IMR-90 (cell line): ENCODE results near the gene TRPV4. TPM values are rescaled to one million over a fixed set of nuclear protein-coding genes. Genes with fewer than 3 reads are reported as not detected.
A peak's percentile ranks its signal among the peaks of the same experiment; 100 is the strongest.

Experiments
- ATAC-seq: fragments of 200-7000 bp; cut with Tn5 transposase; 2 replicates; pipeline ENCODE4 v1.9.1; 2020; ENCODE audit warnings: low read depth, mild to moderate bottlenecking, moderate library complexity
- BruUV-seq: library from RNA; stranded (reverse); fragments of 400-500 nt; replicated peaks from 2 replicates; lab custom pipeline; 2021; lab: Mats Ljungman, UMichigan
- CTCF ChIA-PET: fragments of 300-600 bp; formaldehyde crosslinking; extraction: SDS; loops from one replicate; lab custom pipeline; 2021; ENCODE audit warnings: antibody characterized with exemption; lab: Yijun Ruan, JAX
- POLR2A ChIA-PET: fragments of 300-600 bp; sonication (Branson Sonifier 250); formaldehyde crosslinking; loops from one replicate; lab custom pipeline; 2022; ENCODE audit warnings: antibody characterized with exemption; ENCODE audit not compliant: unreplicated experiment; lab: Charles Lee
- DNase-seq: peaks from one replicate; pipeline ENCODE4 v3.0.0; 2013
- H2AFZ ChIP-seq: replicated peaks from 2 replicates; pipeline ENCODE3; 2013; ENCODE audit warnings: low read length, mild to moderate bottlenecking; ENCODE audit not compliant: poor library complexity
- H2AK5ac ChIP-seq: 2 replicates; pipeline ENCODE4 v1.6.1; 2013; ENCODE audit warnings: low read depth, low read length, inconsistent platforms
- H2AK9ac ChIP-seq: replicated peaks from 2 replicates; pipeline ENCODE3; 2013; ENCODE audit warnings: mild to moderate bottlenecking, low read depth, low read length, moderate library complexity; ENCODE audit not compliant: poor library complexity
- H2BK120ac ChIP-seq: 2 replicates; pipeline ENCODE4 v1.6.1; 2013; ENCODE audit warnings: low read depth, low read length, inconsistent platforms
- H2BK15ac ChIP-seq: 3 replicates; pipeline ENCODE4 v1.6.1; 2013; ENCODE audit warnings: low read depth, low read length, inconsistent platforms
- H2BK20ac ChIP-seq: 2 replicates; pipeline ENCODE4 v1.6.1; 2013; ENCODE audit warnings: low read depth, mild to moderate bottlenecking, inconsistent platforms, low read length, moderate library complexity
- H2BK5ac ChIP-seq: 2 replicates; pipeline ENCODE4 v1.6.1; 2013; ENCODE audit warnings: mild to moderate bottlenecking, low read depth, low read length, inconsistent platforms; ENCODE audit not compliant: poor library complexity, severe bottlenecking
- H3K14ac ChIP-seq: replicated peaks from 2 replicates; pipeline ENCODE4 v1.6.1; 2013; ENCODE audit warnings: low read depth, low read length, inconsistent platforms
- H3K18ac ChIP-seq: 2 replicates; pipeline ENCODE4 v1.6.1; 2013; ENCODE audit warnings: low read depth, low read length, control low read depth
- H3K23ac ChIP-seq: 2 replicates; pipeline ENCODE4 v1.6.1; 2013; ENCODE audit warnings: low read depth, low read length, inconsistent platforms
- H3K27ac ChIP-seq: 2 replicates; pipeline ENCODE4 v1.5.1; 2013; ENCODE audit warnings: mild to moderate bottlenecking, control low read depth, low read length; ENCODE audit not compliant: insufficient read depth
- H3K27me3 ChIP-seq: 2 replicates; pipeline ENCODE4 v1.6.1; 2013; ENCODE audit warnings: low read length; ENCODE audit not compliant: control insufficient read depth, insufficient read depth
- H3K36me3 ChIP-seq: 2 replicates; pipeline ENCODE4 v1.6.1; 2013; ENCODE audit warnings: low read length, mixed read lengths; ENCODE audit not compliant: control insufficient read depth, insufficient read depth
- H3K4ac ChIP-seq: 2 replicates; pipeline ENCODE4 v1.6.1; 2013; ENCODE audit warnings: low read depth, low read length, inconsistent platforms
- H3K4me1 ChIP-seq: 2 replicates; pipeline ENCODE4 v1.6.1; 2013; ENCODE audit warnings: low read length, mixed read lengths; ENCODE audit not compliant: control insufficient read depth, insufficient read depth
- H3K4me2 ChIP-seq: 2 replicates; pipeline ENCODE4 v1.6.1; 2013; ENCODE audit warnings: low read depth, mild to moderate bottlenecking, control low read depth, low read length, moderate library complexity
- H3K4me3 ChIP-seq: 2 replicates; pipeline ENCODE4 v1.5.1; 2013; ENCODE audit warnings: low read depth, mild to moderate bottlenecking, control low read depth, low read length, moderate library complexity; ENCODE audit not compliant: insufficient read depth
- H3K56ac ChIP-seq: 2 replicates; pipeline ENCODE4 v1.6.1; 2013; ENCODE audit warnings: low read length, inconsistent platforms; ENCODE audit not compliant: insufficient read depth; ENCODE audit errors: extremely low read depth
- H3K79me1 ChIP-seq, 2 experiments: 2 replicates each; pipeline ENCODE4 v1.6.1; 2013; ENCODE audit warnings: low read length in 2 of 2, inconsistent platforms in 1 of 2, low read depth in 1 of 2
- H3K9ac ChIP-seq: 2 replicates; pipeline ENCODE4 v1.6.1; 2013; ENCODE audit warnings: low read depth, low read length, control low read depth
- H3K9me1 ChIP-seq: 2 replicates; pipeline ENCODE4 v1.6.1; 2013; ENCODE audit warnings: low read length, inconsistent platforms; ENCODE audit not compliant: insufficient read depth
- H3K9me3 ChIP-seq: 2 replicates; pipeline ENCODE4 v1.6.1; 2013; ENCODE audit warnings: low read length; ENCODE audit not compliant: control insufficient read depth, insufficient read depth
- H4K20me1 ChIP-seq: 2 replicates; pipeline ENCODE4 v1.6.1; 2013; ENCODE audit warnings: low read length, inconsistent platforms; ENCODE audit not compliant: insufficient read depth
- H4K5ac ChIP-seq: 2 replicates; pipeline ENCODE4 v1.6.1; 2013; ENCODE audit warnings: mild to moderate bottlenecking, low read depth, low read length, control low read depth
- H4K8ac ChIP-seq, 2 experiments: 2 replicates each; pipeline ENCODE4 v1.6.1; 2013; ENCODE audit warnings: low read depth in 2 of 2, low read length in 2 of 2, control low read depth in 1 of 2, inconsistent platforms in 1 of 2
- H4K91ac ChIP-seq: 2 replicates; pipeline ENCODE4 v1.6.1; 2013; ENCODE audit warnings: low read depth, low read length, inconsistent platforms; ENCODE audit not compliant: insufficient read depth
- BHLHE40 ChIP-seq: fragments of 150-350 bp; IDR thresholded peaks from 2 replicates; pipeline ENCODE4 v1.6.1; 2016; ENCODE audit warnings: mild to moderate bottlenecking, low read depth, low read length
- CEBPB ChIP-seq: IDR thresholded peaks from 2 replicates; pipeline ENCODE4 v1.6.1; 2012; ENCODE audit warnings: low read depth, low read length, improper control_type of control experiment
- CHD1 ChIP-seq: IDR thresholded peaks from 2 replicates; pipeline ENCODE4 v1.6.1; 2012; ENCODE audit warnings: low read depth, low read length, improper control_type of control experiment
- MAFK ChIP-seq: IDR thresholded peaks from 2 replicates; pipeline ENCODE4 v1.6.1; 2012; ENCODE audit warnings: low read depth, low read length, improper control_type of control experiment
- MAZ ChIP-seq: IDR thresholded peaks from 2 replicates; pipeline ENCODE4 v1.6.1; 2012; ENCODE audit warnings: low read depth, mild to moderate bottlenecking, low read length, improper control_type of control experiment, moderate library complexity, borderline replicate concordance
- NFE2L2 ChIP-seq: fragments of 150-350 bp; IDR thresholded peaks from 2 replicates; pipeline ENCODE4 v1.6.1; 2016; ENCODE audit warnings: low read depth, mild to moderate bottlenecking, low read length
- RAD21 ChIP-seq: IDR thresholded peaks from 2 replicates; pipeline ENCODE4 v1.6.1; 2012; ENCODE audit warnings: low read length, improper control_type of control experiment
- WGBS, 2 experiments: methylation state at CpG; one replicate each; pipeline versions ENCODE4 v1.1.5 to v1.1.7; 2013; ENCODE audit warnings: missing lambda C conversion rate in 2 of 2; ENCODE audit not compliant: insufficient read length in 1 of 2; ENCODE audit errors: extremely low coverage in 2 of 2; 5-methylcytosine and 5-hydroxymethylcytosine counted together
- dilution Hi-C: fragments of 300-500 bp; cut with HindIII; formaldehyde crosslinking; loops from one replicate; pipeline ENCODE4 v1.14.3; 2018; ENCODE audit warnings: low sequenced_read_pairs; ENCODE audit not compliant: unreplicated experiment
- in situ Hi-C: fragments of 300-500 bp; cut with MboI; formaldehyde crosslinking; loops from 3 replicates; pipeline ENCODE4 v1.14.3; 2019; ENCODE audit warnings: low sequenced_read_pairs, inconsistent platforms, mixed read lengths
- intact Hi-C: fragments of 100-400 bp; cut with micrococcal nuclease; formaldehyde crosslinking; loops from 2 replicates; pipeline ENCODE4 v1.10.0; 2022
- polyA plus RNA-seq, 3 experiments: library from polyadenylated mRNA; depleted of rRNA; stranded (reverse); fragments of >200 nt; gene quantifications; 2 replicates each; pipeline ENCODE4 v1.2.3, GENCODE V29; 2012; ENCODE audit warnings: low replicate concordance in 1 of 3
- total RNA-seq: library from RNA; depleted of rRNA; stranded (reverse); fragments of >200 nt; gene quantifications from 2 replicates; pipeline ENCODE4 v1.2.3, GENCODE V29; 2012
- TF ChIP-seq, protein P1 (sequence below): conservative IDR thresholded peaks from 2 replicates; pipeline ENCODE4 v1.5.1; 2012; ENCODE audit warnings: mild to moderate bottlenecking, low read depth, low read length, improper control_type of control experiment
- TF ChIP-seq, protein P2 (sequence below): fragments of 150-350 bp; IDR thresholded peaks from 2 replicates; pipeline ENCODE4 v1.6.1; 2017; ENCODE audit warnings: mild to moderate bottlenecking, antibody characterized with exemption, low read length, low read depth

TRPV4 gene
- total and polyA plus RNA-seq, 2 of the 4 experiments (the other 2 are of a cell fraction) = 1.1 to 6.1 TPM

DNA sequence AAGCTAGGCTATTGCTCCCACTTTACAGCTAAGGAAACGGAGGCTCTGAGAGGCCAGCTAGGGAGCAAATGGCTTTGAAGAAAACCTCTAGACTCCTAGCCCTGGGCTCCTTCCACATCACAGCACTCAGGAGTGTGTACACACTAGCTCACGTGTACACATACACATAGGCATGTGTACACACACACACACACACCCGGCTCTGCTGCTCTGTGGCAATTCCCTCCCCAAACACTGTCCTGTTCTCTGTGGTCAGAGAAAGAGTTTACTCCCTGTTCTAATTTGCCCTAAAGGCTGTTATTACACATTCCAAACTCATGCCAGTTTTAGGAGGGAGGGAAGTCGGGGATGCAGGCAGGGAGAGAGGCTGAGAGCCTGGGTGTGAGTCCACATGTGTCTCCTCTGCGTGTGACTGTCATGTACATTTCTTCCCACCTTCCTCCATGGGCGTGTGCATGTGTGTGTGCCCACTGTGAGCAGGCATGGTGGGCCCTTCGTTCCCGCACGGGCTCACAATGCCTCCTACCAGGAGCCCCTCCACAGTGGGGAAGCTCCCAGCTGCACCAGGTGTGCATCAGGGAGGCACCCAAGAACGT lies 14.2 kb downstream of the TRPV4 start:
- H3K4ac ChIP-seq = no peak overlapping the region
- H3K79me1 ChIP-seq = no peaks in the 10 kb centered on the region
- H4K5ac ChIP-seq = no peak overlapping the region
- H3K14ac ChIP-seq = no peak overlapping the region
- no peak overlapping the region for H3K4me2 ChIP-seq
- no peak overlapping the region for H3K4me3 ChIP-seq
- H3K4me1 ChIP-seq = peaks cover 2% of the 10 kb centered on the region; the same call in 1 of the 2 replicates
- BruUV-seq = no TSS peak
- peaks cover 3% of the 10 kb centered on the region; the same call in 1 of the 2 replicates for H3K9me1 ChIP-seq
- dilution Hi-C loops = no loop called here
- H2BK20ac ChIP-seq = no peak overlapping the region
- peak overlapping the region; percentile 74 for H2AK9ac ChIP-seq
- H3K18ac ChIP-seq = no peak overlapping the region
- no peak overlapping the region for H2BK15ac ChIP-seq
- intact Hi-C loops = no loop called here
- 0 out of 2 replicates have a peak overlapping the region, but pooled peaks have one; percentile 52 for H3K23ac ChIP-seq
- no peak overlapping the region for H3K9ac ChIP-seq
- H4K91ac ChIP-seq = no peak overlapping the region
- no peaks in the 10 kb centered on the region for H3K36me3 ChIP-seq
- H2BK120ac ChIP-seq = no peak overlapping the region
- DNase-seq (peak; percentile 52), ATAC-seq (peak; percentile 90)
- POLR2A ChIA-PET = no interaction called here
- TF ChIP-seq, protein P1, sequence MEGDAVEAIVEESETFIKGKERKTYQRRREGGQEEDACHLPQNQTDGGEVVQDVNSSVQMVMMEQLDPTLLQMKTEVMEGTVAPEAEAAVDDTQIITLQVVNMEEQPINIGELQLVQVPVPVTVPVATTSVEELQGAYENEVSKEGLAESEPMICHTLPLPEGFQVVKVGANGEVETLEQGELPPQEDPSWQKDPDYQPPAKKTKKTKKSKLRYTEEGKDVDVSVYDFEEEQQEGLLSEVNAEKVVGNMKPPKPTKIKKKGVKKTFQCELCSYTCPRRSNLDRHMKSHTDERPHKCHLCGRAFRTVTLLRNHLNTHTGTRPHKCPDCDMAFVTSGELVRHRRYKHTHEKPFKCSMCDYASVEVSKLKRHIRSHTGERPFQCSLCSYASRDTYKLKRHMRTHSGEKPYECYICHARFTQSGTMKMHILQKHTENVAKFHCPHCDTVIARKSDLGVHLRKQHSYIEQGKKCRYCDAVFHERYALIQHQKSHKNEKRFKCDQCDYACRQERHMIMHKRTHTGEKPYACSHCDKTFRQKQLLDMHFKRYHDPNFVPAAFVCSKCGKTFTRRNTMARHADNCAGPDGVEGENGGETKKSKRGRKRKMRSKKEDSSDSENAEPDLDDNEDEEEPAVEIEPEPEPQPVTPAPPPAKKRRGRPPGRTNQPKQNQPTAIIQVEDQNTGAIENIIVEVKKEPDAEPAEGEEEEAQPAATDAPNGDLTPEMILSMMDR = no peak
- TF ChIP-seq, protein P2, sequence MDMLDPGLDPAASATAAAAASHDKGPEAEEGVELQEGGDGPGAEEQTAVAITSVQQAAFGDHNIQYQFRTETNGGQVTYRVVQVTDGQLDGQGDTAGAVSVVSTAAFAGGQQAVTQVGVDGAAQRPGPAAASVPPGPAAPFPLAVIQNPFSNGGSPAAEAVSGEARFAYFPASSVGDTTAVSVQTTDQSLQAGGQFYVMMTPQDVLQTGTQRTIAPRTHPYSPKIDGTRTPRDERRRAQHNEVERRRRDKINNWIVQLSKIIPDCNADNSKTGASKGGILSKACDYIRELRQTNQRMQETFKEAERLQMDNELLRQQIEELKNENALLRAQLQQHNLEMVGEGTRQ = no peak
- peak; percentile 27; the same call in 1 of the 2 replicates for TF ChIP-seq BHLHE40
- peak; percentile 52; the same call in 1 of the 2 replicates for TF ChIP-seq CEBPB
- no peak for TF ChIP-seq NFE2L2
- TF ChIP-seq MAZ = peak; percentile 29; the same call in 1 of the 2 replicates
- no peak for TF ChIP-seq CHD1
- TF ChIP-seq RAD21 = no peak
- TF ChIP-seq MAFK = no peak
- WGBS, 2 experiments = 50% methylated on average over 1 of the region's 10 CpGs; no CpG with 5 or more reads in 1 of the 2 experiments
- no peak overlapping the region for H3K27ac ChIP-seq
- no peak overlapping the region for H3K56ac ChIP-seq
- CTCF ChIA-PET = interaction anchor here (1.1 kb wide), 1 partner anchor 26 kb away, joined by 3 read pairs; no protein-coding TSS in a partner anchor
- in situ Hi-C loops = no loop called here
- no peak overlapping the region for H4K8ac ChIP-seq
- H2AK5ac ChIP-seq = no peak overlapping the region
- no peaks in the 10 kb centered on the region for H3K9me3 ChIP-seq
- no peaks in the 10 kb centered on the region for H3K27me3 ChIP-seq
- peak overlapping the region; percentile 60 for H2AFZ ChIP-seq
- H4K20me1 ChIP-seq = peaks cover 6% of the 10 kb centered on the region
- no peak overlapping the region for H2BK5ac ChIP-seq
